Astrocyte (in vitro differentiated cells and primary cell): ENCODE results near the gene PTCRA. TPM values are rescaled to one million over a fixed set of nuclear protein-coding genes. Genes with fewer than 3 reads are reported as not detected.

Experiments
- DNase-seq: peaks from one replicate; pipeline ENCODE4 v3.0.0-alpha.2; 2010; ENCODE audit warnings: low read depth
- FAIRE-seq: peaks from 2 replicates; lab custom pipeline; 2011; peaks lifted over from hg19 to GRCh38; lab: Jason Lieb, UNC
- H2AFZ ChIP-seq: 2 replicates; pipeline ENCODE4 v1.6.0; 2012; ENCODE audit warnings: low read depth, low read length, inconsistent platforms
- H3K27ac ChIP-seq: 2 replicates; pipeline ENCODE4 v1.5.1; 2011; ENCODE audit warnings: low read depth, low read length, inconsistent platforms
- H3K27me3 ChIP-seq: 2 replicates; pipeline ENCODE4 v1.6.0; 2011; ENCODE audit warnings: low read length, inconsistent platforms; ENCODE audit not compliant: insufficient read depth
- H3K36me3 ChIP-seq: 2 replicates; pipeline ENCODE4 v1.5.1; 2011; ENCODE audit warnings: low read length, inconsistent platforms; ENCODE audit not compliant: insufficient read depth
- H3K4me1 ChIP-seq: 2 replicates; pipeline ENCODE4 v1.5.1; 2011; ENCODE audit warnings: low read length, inconsistent platforms; ENCODE audit not compliant: insufficient read depth
- H3K4me2 ChIP-seq: 2 replicates; pipeline ENCODE4 v1.6.0; 2012; ENCODE audit warnings: low read length, inconsistent platforms
- H3K4me3 ChIP-seq: 2 replicates; pipeline ENCODE4 v1.5.1; 2011; ENCODE audit warnings: low read depth, mild to moderate bottlenecking, low read length, inconsistent platforms; ENCODE audit not compliant: insufficient read depth
- H3K79me2 ChIP-seq: 2 replicates; pipeline ENCODE4 v1.6.0; 2012; ENCODE audit warnings: mild to moderate bottlenecking, low read length, inconsistent platforms; ENCODE audit not compliant: insufficient read depth
- H3K9ac ChIP-seq: 2 replicates; pipeline ENCODE4 v1.6.0; 2012; ENCODE audit warnings: mild to moderate bottlenecking, low read length, inconsistent platforms
- H3K9me3 ChIP-seq: 2 replicates; pipeline ENCODE4 v1.5.1; 2012; ENCODE audit warnings: low read depth, mild to moderate bottlenecking, low read length, inconsistent platforms; ENCODE audit not compliant: insufficient read depth
- H4K20me1 ChIP-seq: 2 replicates; pipeline ENCODE4 v1.6.0; 2012; ENCODE audit warnings: low read length, inconsistent platforms; ENCODE audit not compliant: insufficient read depth
- H3K27ac Mint-ChIP-seq: one replicate; pipeline ENCODE4 v1.8.0; 2021; ENCODE audit warnings: mild to moderate bottlenecking, mixed read lengths; ENCODE audit not compliant: unreplicated experiment
- H3K27me3 Mint-ChIP-seq: one replicate; pipeline ENCODE4 v1.8.0; 2021; ENCODE audit warnings: low read depth, mixed read lengths; ENCODE audit not compliant: unreplicated experiment
- H3K36me3 Mint-ChIP-seq: one replicate; pipeline ENCODE4 v1.8.0; 2021; ENCODE audit warnings: low read depth, mixed read lengths; ENCODE audit not compliant: unreplicated experiment
- H3K4me1 Mint-ChIP-seq: one replicate; pipeline ENCODE4 v1.8.0; 2021; ENCODE audit warnings: low read depth, mixed read lengths; ENCODE audit not compliant: unreplicated experiment
- H3K4me3 Mint-ChIP-seq: one replicate; pipeline ENCODE4 v1.8.0; 2021; ENCODE audit warnings: mild to moderate bottlenecking, moderate library complexity, mixed read lengths; ENCODE audit not compliant: unreplicated experiment
- H3K9me3 Mint-ChIP-seq: one replicate; pipeline ENCODE4 v1.8.0; 2021; ENCODE audit warnings: mild to moderate bottlenecking, mixed read lengths; ENCODE audit not compliant: unreplicated experiment
- CTCF ChIP-seq: IDR thresholded peaks from 2 replicates; pipeline ENCODE4 v1.5.1; 2011; ENCODE audit warnings: low read depth, mild to moderate bottlenecking, inconsistent platforms, low read length, moderate library complexity; ENCODE audit not compliant: insufficient read depth
- EZH2 ChIP-seq: IDR thresholded peaks from 2 replicates; pipeline ENCODE4 v1.6.1; 2012; ENCODE audit warnings: mild to moderate bottlenecking, low read length, inconsistent platforms; ENCODE audit not compliant: insufficient read depth
- total RNA-seq: library from RNA; stranded (reverse); gene quantifications from 2 replicates; pipeline ENCODE4 v1.2.1, GENCODE V29; 2021

PTCRA gene
- total RNA-seq, 1 donor from 2014 or later: not detected

DNA sequence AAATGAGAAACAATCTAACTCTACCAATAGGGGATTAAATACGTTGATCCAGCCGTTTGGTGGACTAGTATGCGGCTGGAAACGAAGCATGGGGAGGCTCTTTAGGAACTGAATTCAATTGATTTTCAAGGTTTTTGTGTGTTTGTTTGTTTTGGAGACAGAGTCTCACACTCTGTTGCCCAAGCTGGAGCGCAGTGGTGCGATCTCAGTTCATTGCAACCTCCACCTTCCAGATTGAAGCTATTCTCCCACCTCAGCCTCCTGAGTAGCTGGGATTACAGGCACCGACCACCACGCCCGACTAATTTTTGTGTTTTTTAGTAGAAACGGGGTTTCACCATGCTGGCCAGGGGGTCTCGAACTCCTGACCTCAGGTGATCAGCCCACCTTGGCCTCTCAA lies 20.5 kb downstream of the PTCRA start:
- H4K20me1 ChIP-seq: peaks cover 29% of the 10 kb centered on the region
- peaks cover 20% of the 10 kb centered on the region for H3K36me3 ChIP-seq
- H3K9ac ChIP-seq: no peak overlapping the region

DNA sequence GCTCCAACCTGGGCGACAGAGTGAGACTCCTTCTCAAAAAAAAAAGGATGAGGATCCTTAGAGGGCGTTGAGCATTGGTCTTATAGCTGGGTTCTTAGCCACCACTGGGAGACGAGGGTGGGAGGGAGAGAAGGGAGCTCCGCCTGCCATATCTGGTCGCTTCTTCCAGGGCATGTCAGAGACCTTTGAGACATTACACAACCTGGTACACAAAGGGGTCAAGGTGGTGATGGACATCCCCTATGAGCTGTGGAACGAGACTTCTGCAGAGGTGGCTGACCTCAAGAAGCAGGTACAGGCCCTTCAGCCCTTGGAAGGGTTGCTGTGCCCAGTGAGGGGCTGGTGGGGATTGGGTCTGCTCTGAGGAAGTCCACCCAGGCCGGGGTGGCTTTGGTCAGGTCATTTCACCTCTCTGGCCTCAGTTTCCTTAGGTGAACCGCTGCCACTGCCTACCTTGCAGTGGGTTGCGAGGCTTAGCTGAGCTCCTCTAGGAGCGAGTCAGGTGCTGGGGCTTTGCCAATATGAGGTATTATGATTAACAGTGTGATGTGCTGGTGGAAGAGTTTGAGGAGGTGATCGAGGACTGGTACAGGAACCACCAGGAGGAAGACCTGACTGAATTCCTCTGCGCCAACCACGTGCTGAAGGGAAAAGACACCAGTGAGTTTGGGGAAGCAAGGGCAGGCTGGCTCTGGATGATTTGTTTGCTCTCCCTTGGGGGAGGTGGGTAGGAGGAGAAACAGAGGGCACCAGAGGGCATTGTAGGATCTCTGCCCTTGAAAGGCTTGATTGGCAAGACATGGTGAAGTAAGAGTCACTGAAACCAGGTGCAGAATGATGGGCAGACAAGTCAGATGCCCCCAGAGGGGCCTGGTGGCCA lies 21.9 kb downstream of the PTCRA start:
- Mint-ChIP-seq H3K4me1 (no peaks in the 10 kb centered on the region), H3K27me3 (no peaks in the 10 kb centered on the region), H3K27ac (no peak overlapping the region)

More for the DNA sequence above, 20.5 kb downstream of the PTCRA start:
- DNase-seq (no peak), FAIRE-seq (no peak)
- Mint-ChIP-seq H3K9me3 (no peaks in the 10 kb centered on the region), H3K4me3 (no peak overlapping the region), H3K27me3 (no peaks in the 10 kb centered on the region), H3K36me3 (peaks cover 23% of the 10 kb centered on the region), H3K4me1 (peaks cover 4% of the 10 kb centered on the region), H3K27ac (no peak overlapping the region)
- peaks cover 40% of the 10 kb centered on the region for H3K79me2 ChIP-seq
- no peak overlapping the region for H2AFZ ChIP-seq
- H3K4me1 ChIP-seq: peaks cover 1% of the 10 kb centered on the region
- no peaks in the 10 kb centered on the region for H3K27me3 ChIP-seq
- H3K9me3 ChIP-seq: no peaks in the 10 kb centered on the region
- TF ChIP-seq CTCF: no peak
- no peak for TF ChIP-seq EZH2
- no peak overlapping the region for H3K4me3 ChIP-seq
- H3K27ac ChIP-seq: no peak overlapping the region
- no peak overlapping the region for H3K4me2 ChIP-seq

More for the DNA sequence above, 21.9 kb downstream of the PTCRA start:
- Histone ChIP-seq H3K79me2 (peaks cover 27% of the 10 kb centered on the region), H3K4me1 (no peaks in the 10 kb centered on the region), H3K4me2 (no peak overlapping the region), H3K9ac (no peak overlapping the region), H3K27me3 (no peaks in the 10 kb centered on the region), H2AFZ (no peak overlapping the region), H3K9me3 (no peaks in the 10 kb centered on the region), H3K4me3 (no peak overlapping the region), H3K36me3 (peaks cover 21% of the 10 kb centered on the region), H3K27ac (no peak overlapping the region), H4K20me1 (peaks cover 22% of the 10 kb centered on the region)
- no peak for DNase-seq
- Mint-ChIP-seq H3K36me3 (peaks cover 23% of the 10 kb centered on the region), H3K4me3 (no peak overlapping the region), H3K9me3 (no peaks in the 10 kb centered on the region)
- TF ChIP-seq EZH2 (no peak), CTCF (no peak)
- no peak for FAIRE-seq
